Measurements from ENCODE around the gene TP53BP2. TPM values are rescaled to one million over a fixed set of nuclear protein-coding genes. Genes with fewer than 3 reads are reported as not detected.

Gene TP53BP2
- polyA plus RNA-seq, 1 experiment: 48.1 TPM

- no peak for TF ChIP-seq CTCF (IDR thresholded peaks at IDR 0.05; ENCODE audit: low read depth, low read length)
- ChIA-PET CTCF (no interaction called here), POLR2A (no interaction called here)
- no peak overlapping the region for H3K4me3 ChIP-seq (ENCODE audit: low read depth, low read length)
- H3K9me3 ChIP-seq (ENCODE audit: control insufficient read depth, insufficient read depth, low read length): no peaks in the 10 kb centered on the region; the same call in 1 of the 2 replicates
- no peaks in the 10 kb centered on the region for H3K27me3 ChIP-seq (ENCODE audit: control insufficient read depth, insufficient read depth, low read length)
- H3K27ac ChIP-seq (ENCODE audit: low read depth, low read length): no peak overlapping the region
- no peak for DNase-seq (ENCODE audit: low read depth, low spot score)
Measured at GRCh38 chr1:223885614-223886013, 39.9 kb upstream of the TP53BP2 start.

- DNase-seq (ENCODE audit: low read depth, low spot score): no peak
- CTCF ChIA-PET: no interaction called here
Measured at GRCh38 chr1:223878598-223879325, 33.0 kb upstream of the TP53BP2 start.

GRCh38 chr1:223877804-223878203 is 32.1 kb upstream of the TP53BP2 start:
- TF ChIP-seq CTCF (IDR thresholded peaks at IDR 0.05; ENCODE audit: low read depth, low read length): no peak
- no peaks in the 10 kb centered on the region for H3K9me3 ChIP-seq (ENCODE audit: control insufficient read depth, insufficient read depth, low read length)
- no peak for DNase-seq (ENCODE audit: low read depth, low spot score)
- CTCF ChIA-PET: no interaction called here
- no peak overlapping the region for H3K4me3 ChIP-seq (ENCODE audit: low read depth, low read length)
- no peaks in the 10 kb centered on the region for H3K27me3 ChIP-seq (ENCODE audit: control insufficient read depth, insufficient read depth, low read length)
- no peak overlapping the region for H3K27ac ChIP-seq (ENCODE audit: low read depth, low read length)
- POLR2A ChIA-PET: no interaction called here

More at GRCh38 chr1:223878598-223879325, 33.0 kb upstream of the TP53BP2 start:
- no peak for TF ChIP-seq CTCF (IDR thresholded peaks at IDR 0.05; ENCODE audit: low read depth, low read length)
- no peaks in the 10 kb centered on the region for H3K9me3 ChIP-seq (ENCODE audit: control insufficient read depth, insufficient read depth, low read length)
- POLR2A ChIA-PET: no interaction called here
- H3K27me3 ChIP-seq (ENCODE audit: control insufficient read depth, insufficient read depth, low read length): no peaks in the 10 kb centered on the region
- no peak overlapping the region for H3K27ac ChIP-seq (ENCODE audit: low read depth, low read length)
- no peak overlapping the region for H3K4me3 ChIP-seq (ENCODE audit: low read depth, low read length)

GRCh38 chr1:223876590-223876989 is 30.8 kb upstream of the TP53BP2 start:
- H3K27me3 ChIP-seq (ENCODE audit: control insufficient read depth, insufficient read depth, low read length): no peaks in the 10 kb centered on the region
- H3K9me3 ChIP-seq (ENCODE audit: control insufficient read depth, insufficient read depth, low read length): no peaks in the 10 kb centered on the region
- CTCF ChIA-PET: no interaction called here
- no peak overlapping the region for H3K4me3 ChIP-seq (ENCODE audit: low read depth, low read length)
- no peak for TF ChIP-seq CTCF (IDR thresholded peaks at IDR 0.05; ENCODE audit: low read depth, low read length)
- no peak overlapping the region for H3K27ac ChIP-seq (ENCODE audit: low read depth, low read length)
- POLR2A ChIA-PET: no interaction called here
- no peak for DNase-seq (ENCODE audit: low read depth, low spot score)

- DNase-seq (ENCODE audit: low read depth, low spot score): no peak
- Histone ChIP-seq H3K27me3 (ENCODE audit: control insufficient read depth, insufficient read depth, low read length) (peaks cover 9% of the 10 kb centered on the region), H3K9me3 (ENCODE audit: control insufficient read depth, insufficient read depth, low read length) (no peaks in the 10 kb centered on the region), H3K4me3 (ENCODE audit: low read depth, low read length) (no peak overlapping the region), H3K27ac (ENCODE audit: low read depth, low read length) (no peak overlapping the region)
- ChIA-PET POLR2A (no interaction called here), CTCF (interaction anchor here (1.1 kb wide), 1 partner anchor 28 kb away, joined by 4 read pairs; the partner anchor contains the start of gene TP53BP2)
- no peak for TF ChIP-seq CTCF (IDR thresholded peaks at IDR 0.05; ENCODE audit: low read depth, low read length)
Measured at GRCh38 chr1:223873044-223873443, 27.3 kb upstream of the TP53BP2 start.
